GM06990 (cell line): Measurements from ENCODE around the gene TENM3.

ENCODE experiments used
- DNase-seq: peaks from one replicate; pipeline ENCODE4 v3.0.0-alpha.2; 2011; ENCODE audit not compliant: insufficient read length; ENCODE audit errors: extremely low read depth
- H3K27me3 ChIP-seq: replicated peaks from 2 replicates; pipeline ENCODE4 v1.6.0; 2011; ENCODE audit warnings: low read length; ENCODE audit not compliant: control insufficient read depth, insufficient read depth
- H3K36me3 ChIP-seq: 2 replicates; pipeline ENCODE4 v1.5.1; 2011; ENCODE audit warnings: low read length; ENCODE audit not compliant: control insufficient read depth, insufficient read depth
- H3K4me3 ChIP-seq: replicated peaks from 2 replicates; pipeline ENCODE4 v1.5.1; 2011; ENCODE audit warnings: low read depth, mild to moderate bottlenecking, control low read depth, low read length
- CTCF ChIP-seq: IDR thresholded peaks from 2 replicates; pipeline ENCODE4 v1.5.1; 2011; ENCODE audit warnings: low read length, control low read depth, mild to moderate bottlenecking, inconsistent platforms; ENCODE audit not compliant: insufficient read depth, poor library complexity, severe bottlenecking

Gene TENM3

GRCh38 chr4:182847576-182848450, 604.6 kb downstream of the TENM3 start:
- no peak for TF ChIP-seq CTCF
- no peaks in the 10 kb centered on the region; the same call in 1 of the 2 replicates for H3K27me3 ChIP-seq
- no peak overlapping the region for H3K4me3 ChIP-seq
- DNase-seq: no peak
- no peaks in the 10 kb centered on the region for H3K36me3 ChIP-seq

GRCh38 chr4:182848685-182849084, 605.5 kb downstream of the TENM3 start:
- no peak for TF ChIP-seq CTCF
- DNase-seq: no peak
- no peaks in the 10 kb centered on the region for H3K36me3 ChIP-seq
- no peaks in the 10 kb centered on the region; the same call in 1 of the 2 replicates for H3K27me3 ChIP-seq
- H3K4me3 ChIP-seq: no peak overlapping the region
